Smooth muscle cell (in vitro differentiated cells): ENCODE results near the gene NME8. TPM values are rescaled to one million over a fixed set of nuclear protein-coding genes. Genes with fewer than 3 reads are reported as not detected.

Source experiments
- DNase-seq: peaks from one replicate; lab custom pipeline; 2025; ENCODE audit not compliant: unreplicated experiment; lab: John Stamatoyannopoulos, UW
- H2AFZ ChIP-seq: fragments of 200-600 bp; sonication (generic); 2 replicates; pipeline ENCODE4 v1.6.0; 2016; ENCODE audit warnings: antibody characterized with exemption, low read depth, mild to moderate bottlenecking
- H3F3A ChIP-seq: fragments of 200-600 bp; sonication (generic); 2 replicates; pipeline ENCODE4 v1.6.0; 2017; ENCODE audit warnings: antibody characterized with exemption, low read depth
- H3K27ac ChIP-seq: fragments of 200-600 bp; sonication (generic); 2 replicates; pipeline ENCODE4 v1.5.1; 2016; ENCODE audit warnings: low read depth, mild to moderate bottlenecking
- H3K27me3 ChIP-seq: fragments of 200-600 bp; sonication (generic); 2 replicates; pipeline ENCODE4 v1.6.1; 2016; ENCODE audit warnings: low read depth, mild to moderate bottlenecking
- H3K36me3 ChIP-seq: fragments of 200-600 bp; sonication (generic); 2 replicates; pipeline ENCODE4 v1.5.1; 2016; ENCODE audit warnings: low read depth
- H3K4me1 ChIP-seq: fragments of 200-600 bp; sonication (generic); 2 replicates; pipeline ENCODE4 v1.5.1; 2016; ENCODE audit warnings: low read depth
- H3K4me2 ChIP-seq: fragments of 200-600 bp; sonication (generic); 2 replicates; pipeline ENCODE4 v1.6.0; 2016; ENCODE audit warnings: mild to moderate bottlenecking
- H3K4me3 ChIP-seq: fragments of 200-600 bp; sonication (generic); 2 replicates; pipeline ENCODE4 v1.5.1; 2016; ENCODE audit warnings: mild to moderate bottlenecking
- H3K79me2 ChIP-seq: fragments of 200-600 bp; sonication (generic); 2 replicates; pipeline ENCODE4 v1.6.0; 2016; ENCODE audit warnings: low read depth, mild to moderate bottlenecking
- H3K9ac ChIP-seq: fragments of 200-600 bp; sonication (generic); 2 replicates; pipeline ENCODE4 v1.6.0; 2016; ENCODE audit warnings: low read depth
- H3K9me3 ChIP-seq: fragments of 200-600 bp; sonication (generic); replicated peaks from 2 replicates; pipeline ENCODE4 v1.5.1; 2016; ENCODE audit warnings: low read depth
- H4K20me1 ChIP-seq: fragments of 200-600 bp; sonication (generic); 2 replicates; pipeline ENCODE4 v1.6.0; 2016; ENCODE audit warnings: low read depth
- CTCF ChIP-seq: fragments of 200-600 bp; sonication (generic); IDR thresholded peaks from 2 replicates; pipeline ENCODE4 v1.5.1; 2017; ENCODE audit warnings: borderline replicate concordance, mild to moderate bottlenecking, antibody characterized with exemption; ENCODE audit not compliant: insufficient read depth, poor library complexity, severe bottlenecking
- WGBS: methylation state at CpG from one replicate; pipeline ENCODE4 v1.1.7; 2016; ENCODE audit warnings: low lambda C conversion rate; 5-methylcytosine and 5-hydroxymethylcytosine counted together
- polyA plus RNA-seq: library from polyadenylated mRNA; unstranded; fragments of >200 nt; fragmentation: Nextera tagmentation; extraction: Ambion mirVana; gene quantifications from 2 replicates; pipeline ENCODE4 v1.2.1, GENCODE V29; 2016
- total RNA-seq: library from RNA; depleted of rRNA; stranded (reverse); fragments of >200 nt; gene quantifications from 2 replicates; pipeline ENCODE4 v1.2.3, GENCODE V29; 2014

Gene NME8
- total and polyA plus RNA-seq, 2 experiments from 2014 or later: 0.13 to 0.61 TPM

GRCh38 chr7:37920849-37921805, 72.7 kb downstream of the NME8 start:
- peaks cover 6% of the 10 kb centered on the region for H3K9me3 ChIP-seq
- peaks cover 35% of the 10 kb centered on the region for H3K27me3 ChIP-seq
- DNase-seq: peak; percentile 31
- H3K4me1 ChIP-seq: no peaks in the 10 kb centered on the region
- no peaks in the 10 kb centered on the region for H3K36me3 ChIP-seq
- no peak for TF ChIP-seq CTCF
- H3K4me2 ChIP-seq: peak overlapping the region; percentile 96
- WGBS: under 1% methylated on average over 60 of the region's 63 CpGs
- H4K20me1 ChIP-seq: no peaks in the 10 kb centered on the region
- H3K27ac ChIP-seq: no peak overlapping the region
- H2AFZ ChIP-seq: peak overlapping the region; percentile 97
- H3F3A ChIP-seq: no peaks in the 10 kb centered on the region
- peak overlapping the region; percentile 66 for H3K4me3 ChIP-seq
- no peaks in the 10 kb centered on the region for H3K79me2 ChIP-seq
- H3K9ac ChIP-seq: peak overlapping the region; percentile 21

GRCh38 chr7:37921876-37922275, 73.5 kb downstream of the NME8 start:
- 74% methylated on average over 4 of the region's 4 CpGs for WGBS
- H4K20me1 ChIP-seq: no peaks in the 10 kb centered on the region
- no peak overlapping the region for H3K9ac ChIP-seq
- no peaks in the 10 kb centered on the region for H3K36me3 ChIP-seq
- no peak for TF ChIP-seq CTCF
- H3K9me3 ChIP-seq: peaks cover 6% of the 10 kb centered on the region
- no peaks in the 10 kb centered on the region for H3K4me1 ChIP-seq
- H3K27ac ChIP-seq: no peak overlapping the region
- peaks cover 28% of the 10 kb centered on the region for H3K27me3 ChIP-seq
- H3K4me2 ChIP-seq: peak overlapping the region; percentile 96
- no peaks in the 10 kb centered on the region for H3K79me2 ChIP-seq
- no peaks in the 10 kb centered on the region for H3F3A ChIP-seq
- DNase-seq: no peak
- no peak overlapping the region for H2AFZ ChIP-seq
- H3K4me3 ChIP-seq: peak overlapping the region; percentile 66

- Histone ChIP-seq H3K9me3 (peaks cover 6% of the 10 kb centered on the region), H3K9ac (no peak overlapping the region), H3K27me3 (peaks cover 13% of the 10 kb centered on the region), H3K4me1 (no peaks in the 10 kb centered on the region), H3K36me3 (no peaks in the 10 kb centered on the region), H3F3A (no peaks in the 10 kb centered on the region), H2AFZ (no peak overlapping the region), H3K4me2 (no peak overlapping the region), H4K20me1 (no peaks in the 10 kb centered on the region), H3K4me3 (no peak overlapping the region), H3K27ac (no peak overlapping the region), H3K79me2 (no peaks in the 10 kb centered on the region)
- 88% methylated on average over 1 of the region's 1 CpG for WGBS
- DNase-seq: no peak
- no peak for TF ChIP-seq CTCF
Measured at GRCh38 chr7:37923996-37924395, 75.6 kb downstream of the NME8 start.
